GM18867 (cell line): ENCODE measurements around the gene CYB561D1.

Experiments
- ATAC-seq: cut with Tn5 transposase; IDR thresholded peaks from one replicate; pipeline ENCODE4 v1.9.1; 2021; ENCODE audit warnings: mild to moderate bottlenecking, moderate library complexity; ENCODE audit not compliant: unreplicated experiment

Gene CYB561D1

DNA sequence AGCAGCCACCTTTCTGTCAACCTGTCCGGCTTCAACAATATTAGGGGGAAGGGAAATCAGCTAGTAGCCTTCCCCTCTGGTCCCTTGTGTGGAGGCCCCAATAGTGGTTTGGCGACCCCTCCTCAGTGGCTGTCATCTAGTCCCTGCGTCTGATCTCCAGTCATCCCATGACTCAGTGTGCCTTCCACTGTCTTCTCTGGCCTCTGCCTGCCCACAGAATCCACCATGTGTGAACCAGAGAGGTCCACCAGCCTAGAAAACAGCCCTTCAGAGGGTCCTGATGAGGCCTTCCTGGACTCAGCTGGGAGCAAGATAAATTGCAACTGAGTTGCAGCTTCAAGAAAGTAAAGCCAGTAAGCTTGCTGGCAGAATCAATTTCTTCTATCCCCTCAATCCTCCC, 14.0 kb upstream of the CYB561D1 start:
- no peak for ATAC-seq

DNA sequence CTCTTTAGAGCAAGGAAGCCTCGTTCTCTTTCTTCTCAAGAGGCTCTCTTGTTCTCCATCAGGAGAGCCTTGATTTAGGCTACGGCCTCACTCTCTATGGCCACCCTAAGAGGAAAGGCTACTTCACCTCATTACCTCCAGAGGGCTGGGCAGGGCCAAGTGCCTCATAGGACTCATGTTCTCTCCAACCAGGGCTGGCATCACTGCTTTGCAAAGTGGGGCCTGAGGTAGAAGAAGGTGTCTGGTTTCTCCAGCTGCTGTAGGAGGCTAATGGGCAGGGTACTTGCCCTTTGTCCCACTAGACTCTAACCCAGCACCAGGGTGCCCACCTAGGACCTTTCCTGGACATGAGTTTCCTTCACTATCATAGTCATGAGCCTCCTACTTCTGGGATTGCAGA, 12.2 kb upstream of the CYB561D1 start:
- no peak for ATAC-seq

DNA sequence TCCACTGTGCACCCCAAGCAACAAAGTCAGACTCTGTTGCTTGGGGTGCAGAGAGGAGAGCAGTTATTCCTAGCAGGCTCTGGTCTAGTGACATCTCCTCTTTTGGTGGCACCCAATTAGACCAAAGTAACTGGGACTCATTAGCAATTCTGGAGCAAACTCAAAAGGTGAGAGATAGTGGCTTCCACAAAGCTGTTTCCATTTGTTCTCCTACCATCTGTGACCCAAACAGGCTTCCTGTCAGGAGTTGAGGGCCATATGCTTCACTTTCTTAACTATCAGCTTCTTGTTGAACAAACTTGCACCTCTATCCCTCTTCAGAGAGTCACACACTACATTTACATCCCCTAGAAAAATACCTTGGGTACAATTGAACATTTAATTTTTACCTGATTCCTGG, 11.7 kb upstream of the CYB561D1 start:
- ATAC-seq = no peak

DNA sequence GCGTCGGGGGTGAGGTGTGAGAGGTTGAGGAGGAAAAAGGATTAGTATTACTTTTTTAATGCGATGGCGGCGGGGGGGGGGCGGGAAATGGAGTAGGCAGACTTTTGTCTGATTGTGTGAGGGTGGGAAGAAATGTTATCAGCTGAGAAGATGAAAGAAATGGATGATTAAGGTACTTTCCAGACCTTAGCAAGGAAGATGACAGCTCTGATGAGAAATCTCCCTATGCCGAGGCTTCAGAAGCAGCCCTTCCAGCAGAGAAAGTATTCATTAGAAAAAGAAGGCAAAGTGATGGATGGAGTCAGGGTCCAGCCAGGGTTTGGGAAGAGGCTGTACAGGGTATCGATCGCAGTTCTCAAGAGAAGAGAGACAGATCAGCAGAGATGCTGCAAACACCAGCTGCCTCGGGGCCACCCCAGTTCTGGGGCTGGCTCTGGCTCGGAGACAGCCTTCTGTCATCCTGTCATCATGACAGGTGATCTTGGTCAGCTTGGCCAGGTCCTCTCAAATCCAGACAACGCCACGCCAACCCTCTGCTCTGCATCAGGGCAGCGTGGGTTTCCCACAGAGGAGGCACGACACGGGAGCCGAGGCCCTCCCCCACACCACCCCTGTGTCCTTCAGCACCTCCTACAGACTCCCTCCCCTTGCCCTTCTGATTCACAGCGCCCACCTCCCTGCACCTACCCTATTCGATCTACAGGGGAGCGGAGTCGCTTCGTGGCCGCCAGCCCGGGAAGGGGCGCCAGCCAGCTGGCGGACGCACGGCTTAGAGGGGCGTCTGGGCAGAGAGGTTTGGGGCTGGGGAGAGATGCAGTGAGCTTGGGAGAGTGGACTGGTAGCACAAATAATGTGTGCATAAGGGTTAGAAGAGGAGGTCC, 10.9 kb upstream of the CYB561D1 start:
- peak; percentile 14 for ATAC-seq

DNA sequence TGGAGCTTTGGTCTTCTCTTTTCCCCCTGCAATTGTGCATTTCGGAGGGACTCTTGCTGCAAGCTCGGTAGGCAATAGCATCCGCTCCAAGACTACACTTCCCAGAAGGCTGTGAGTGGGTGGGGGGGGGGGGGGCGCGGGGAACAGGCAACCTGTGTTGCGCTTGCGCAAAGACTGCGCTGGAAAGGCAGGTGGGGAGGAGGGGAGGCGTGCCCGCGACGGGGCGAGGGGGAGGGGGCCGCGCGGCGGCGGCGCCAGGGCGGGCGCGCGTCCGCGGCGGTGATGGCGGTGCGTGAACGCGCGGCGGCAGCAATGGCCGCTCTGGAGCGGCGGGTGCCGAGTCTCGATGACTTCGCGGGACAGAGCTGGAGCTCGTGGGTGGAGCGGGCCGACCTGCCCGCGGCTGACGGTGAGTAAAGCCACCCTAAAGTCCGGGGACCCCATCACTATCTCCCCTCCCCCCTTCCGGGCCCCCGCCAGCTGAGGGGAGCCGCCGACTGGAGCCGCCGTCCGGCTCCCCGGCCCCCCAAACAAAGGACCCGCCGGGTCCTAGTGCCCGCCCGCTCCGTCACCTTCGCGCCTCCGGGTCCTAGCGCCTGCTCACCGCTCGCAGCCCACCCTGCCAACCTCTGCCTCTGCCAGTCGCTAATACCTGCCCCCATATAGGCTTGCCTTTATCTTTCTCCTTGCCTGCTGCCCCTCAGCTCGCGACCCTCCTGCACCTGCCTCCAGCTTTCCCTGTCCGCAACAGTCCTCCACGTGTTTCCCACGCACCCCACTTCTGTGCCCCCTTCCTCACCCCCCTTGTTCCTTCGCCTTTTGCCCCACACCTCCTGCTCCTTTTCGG, 10.0 kb upstream of the CYB561D1 start, which contains the start of gene ATXN7L2:
Gene ATXN7L2 (plus strand): TSS at position 234 of the 847 bp plus-strand sequence. CDS start 49 bp downstream, at position 283.
- ATAC-seq = peak; percentile 82

DNA sequence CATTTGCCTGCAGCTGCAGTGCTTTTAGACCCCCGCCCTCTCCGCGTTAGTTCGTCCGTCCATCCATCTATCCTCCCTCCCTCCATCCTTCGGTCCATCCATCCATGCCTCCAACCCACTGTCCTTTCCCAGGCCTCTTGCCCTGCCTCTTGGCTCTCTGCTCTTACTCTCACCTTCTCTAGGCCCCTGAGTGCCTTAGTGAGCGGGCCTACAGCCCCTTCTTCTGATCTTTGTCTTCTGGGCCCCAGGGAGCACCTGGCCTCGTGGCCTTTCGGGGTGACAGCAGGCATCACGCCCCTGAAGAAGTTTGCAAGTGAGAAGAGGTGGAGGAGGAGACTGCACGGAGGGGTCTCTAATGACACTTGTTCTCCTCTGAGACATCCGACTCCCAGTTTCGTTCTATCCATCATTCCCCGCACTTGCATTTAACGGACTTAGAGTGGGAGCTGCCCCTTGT, 9.3 kb upstream of the CYB561D1 start:
- no peak for ATAC-seq

DNA sequence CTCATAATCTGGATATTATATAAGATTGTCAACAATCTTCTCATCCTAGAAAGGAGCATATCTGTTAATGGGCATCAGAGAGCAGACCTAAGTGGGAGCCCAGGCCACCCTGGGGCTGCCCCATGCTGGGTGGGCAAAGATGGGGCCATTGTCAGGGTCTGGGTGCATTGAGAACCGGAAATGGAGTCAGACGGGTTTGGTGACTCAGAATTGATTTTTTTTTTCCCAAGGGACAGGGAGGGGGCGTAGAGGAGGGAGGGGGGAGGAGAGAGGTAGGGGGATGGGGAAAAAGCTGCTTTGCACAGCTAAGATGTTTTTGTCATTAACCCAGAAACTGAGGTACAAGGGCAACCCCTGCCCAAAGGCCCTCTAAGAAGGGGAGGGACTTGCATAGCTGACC, 8.9 kb upstream of the CYB561D1 start:
- ATAC-seq = no peak

DNA sequence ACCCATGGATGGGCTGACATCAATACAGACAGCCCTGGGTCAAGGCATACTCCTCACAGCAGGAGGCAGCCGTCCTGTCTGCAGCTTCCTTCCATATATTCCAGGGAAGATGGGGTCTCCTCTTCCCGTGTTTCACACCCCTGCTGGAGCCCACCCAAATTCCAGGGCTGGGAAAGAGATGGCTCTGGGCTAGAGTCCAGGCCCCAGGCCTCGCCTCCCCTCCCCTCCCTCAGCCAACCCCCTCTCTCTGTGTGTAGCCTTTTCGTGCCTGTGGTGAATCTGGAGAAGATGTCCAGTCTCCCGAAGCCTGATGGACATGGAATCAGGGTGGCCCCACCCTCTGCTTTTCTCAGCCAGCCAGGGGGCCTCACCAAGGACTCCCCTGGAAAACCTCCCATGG, 6.6 kb upstream of the CYB561D1 start:
- no peak for ATAC-seq

DNA sequence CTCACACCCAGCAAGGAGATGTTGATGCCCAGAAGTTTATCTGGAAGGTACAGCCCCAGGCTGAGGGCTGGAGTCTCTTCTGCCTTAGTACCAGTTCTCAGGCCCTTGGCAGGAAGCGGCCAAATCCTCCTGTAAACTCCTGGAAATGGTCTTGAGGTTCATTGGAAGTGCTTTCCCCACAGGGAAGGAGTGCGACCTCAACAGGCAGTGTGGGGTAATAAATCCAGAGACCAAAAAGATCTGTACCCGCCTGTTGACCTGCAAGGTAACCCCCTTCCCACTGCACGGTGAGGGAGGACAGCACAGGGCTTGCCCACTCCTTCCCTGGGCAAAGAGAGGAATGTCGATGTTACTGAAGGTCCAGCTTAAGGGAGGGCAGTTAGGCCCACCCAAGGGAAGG, 5.7 kb upstream of the CYB561D1 start:
- no peak for ATAC-seq

DNA sequence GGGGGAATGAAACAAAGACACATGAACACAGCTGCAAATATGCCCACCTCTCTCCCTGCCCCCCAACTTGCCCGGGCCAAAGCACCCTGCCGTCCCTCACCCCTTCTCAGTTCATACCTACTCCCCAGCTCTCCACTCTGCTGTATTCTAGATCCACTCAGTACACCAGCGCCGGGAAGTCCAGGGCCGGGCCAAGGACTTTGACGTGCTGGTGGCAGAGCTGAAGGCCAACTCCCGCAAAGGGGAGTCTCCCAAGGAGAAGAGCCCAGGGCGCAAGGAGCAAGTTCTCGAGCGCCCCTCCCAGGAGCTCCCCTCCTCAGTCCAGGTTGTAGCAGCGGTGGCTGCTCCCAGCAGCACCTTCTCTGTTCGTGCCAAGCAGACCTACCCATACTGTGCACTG, 5.2 kb upstream of the CYB561D1 start:
- ATAC-seq = no peak

DNA sequence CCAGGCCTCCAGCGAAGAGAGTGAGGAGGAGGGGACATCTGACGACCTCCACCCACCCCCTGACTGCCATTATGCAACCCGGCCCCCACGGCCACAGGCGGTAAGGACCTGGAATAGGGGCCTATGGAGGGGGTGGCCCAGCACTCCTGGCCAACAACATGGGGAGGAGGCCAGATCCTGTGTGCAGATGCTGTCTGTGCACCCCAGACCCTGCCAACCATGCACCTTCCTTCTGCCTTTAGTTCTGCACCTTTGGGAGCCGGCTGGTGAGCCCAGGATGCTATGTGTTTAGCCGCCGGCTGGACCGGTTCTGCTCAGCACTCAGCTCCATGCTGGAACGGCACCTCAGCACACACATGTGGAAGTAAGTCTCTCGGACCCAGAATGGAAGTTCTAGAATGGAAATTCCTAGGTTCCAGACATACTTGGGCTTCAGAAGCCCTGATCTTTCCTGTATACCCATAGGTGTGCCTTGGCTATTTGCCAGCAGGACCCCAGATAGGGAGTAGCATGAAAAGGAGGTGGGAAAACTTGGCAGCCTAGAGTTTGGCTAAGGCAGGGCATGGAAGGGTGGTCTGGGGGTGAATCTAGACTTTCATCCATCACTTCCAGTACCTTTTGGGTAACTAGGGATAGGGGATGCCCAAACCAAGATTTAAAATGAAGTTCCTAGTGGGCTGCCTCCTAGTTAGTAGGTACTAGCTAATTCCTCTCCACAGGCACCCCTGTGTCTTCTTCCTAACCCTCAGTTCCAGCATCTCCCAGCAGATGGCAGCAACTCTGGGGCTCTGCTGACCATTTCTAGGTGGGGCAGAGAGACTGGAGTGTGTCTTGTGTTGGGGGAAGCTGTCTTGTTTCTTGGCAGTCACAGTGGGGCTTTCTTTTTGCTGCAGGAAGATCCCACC, 3.6 kb upstream of the CYB561D1 start:
- ATAC-seq = peak; percentile 32

DNA sequence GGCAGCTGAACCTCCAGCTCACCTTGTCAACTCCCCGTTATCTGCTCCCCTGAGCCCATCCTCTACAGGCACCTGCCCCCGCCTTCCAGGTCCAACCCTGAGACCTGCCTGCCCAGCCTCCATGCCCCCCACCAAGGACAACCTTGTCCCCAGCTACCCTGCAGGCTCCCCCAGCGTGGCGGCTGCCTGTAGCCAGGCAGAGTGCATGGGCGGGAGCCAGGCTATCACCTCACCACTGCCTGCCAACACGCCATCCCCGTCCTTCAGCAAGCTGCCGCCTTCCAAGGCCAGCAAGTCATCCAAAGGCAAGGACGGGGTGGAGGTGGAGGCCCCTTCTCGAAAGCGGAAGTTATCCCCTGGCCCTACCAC, 3.0 kb upstream of the CYB561D1 start:
- no peak for ATAC-seq

DNA sequence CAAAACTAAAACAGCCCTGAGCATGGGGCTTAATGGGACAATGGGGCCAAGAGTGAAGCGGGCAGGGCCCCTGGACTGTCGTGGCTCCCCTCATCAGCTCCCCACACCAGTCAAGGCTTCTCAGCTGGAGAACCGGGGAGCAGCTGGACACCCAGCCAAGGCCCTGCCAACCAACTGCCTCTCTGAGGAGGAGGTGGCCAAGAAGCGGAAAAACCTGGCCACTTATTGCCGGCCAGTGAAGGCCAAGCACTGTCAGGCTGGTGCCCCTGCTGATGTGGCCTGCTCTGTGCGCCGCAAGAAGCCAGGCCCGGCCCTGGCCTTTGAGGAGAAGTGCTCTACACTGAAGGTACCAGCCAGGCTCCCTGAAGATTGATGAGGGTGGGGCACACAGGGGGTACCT, 2.5 kb upstream of the CYB561D1 start:
- no peak for ATAC-seq

DNA sequence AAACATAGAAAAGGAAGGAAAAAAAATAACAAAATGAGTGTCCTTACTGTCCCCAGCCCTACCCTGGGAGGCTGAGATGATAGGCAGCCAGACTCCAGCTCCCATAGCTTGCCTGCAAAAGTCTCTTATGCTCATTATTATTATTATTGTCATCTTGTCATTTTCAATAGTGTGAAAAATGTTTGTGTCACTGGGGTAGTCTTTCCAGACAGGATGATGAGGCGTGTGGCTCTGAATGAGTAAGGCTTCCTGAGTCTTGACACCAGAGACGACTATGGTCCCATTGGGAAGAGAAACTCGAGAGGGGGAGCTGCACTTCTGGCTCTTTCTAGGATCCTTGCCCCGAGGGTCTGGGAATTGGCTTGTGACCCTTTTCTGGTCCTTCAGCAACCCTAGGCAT, 1.1 kb upstream of the CYB561D1 start:
- ATAC-seq = no peak

DNA sequence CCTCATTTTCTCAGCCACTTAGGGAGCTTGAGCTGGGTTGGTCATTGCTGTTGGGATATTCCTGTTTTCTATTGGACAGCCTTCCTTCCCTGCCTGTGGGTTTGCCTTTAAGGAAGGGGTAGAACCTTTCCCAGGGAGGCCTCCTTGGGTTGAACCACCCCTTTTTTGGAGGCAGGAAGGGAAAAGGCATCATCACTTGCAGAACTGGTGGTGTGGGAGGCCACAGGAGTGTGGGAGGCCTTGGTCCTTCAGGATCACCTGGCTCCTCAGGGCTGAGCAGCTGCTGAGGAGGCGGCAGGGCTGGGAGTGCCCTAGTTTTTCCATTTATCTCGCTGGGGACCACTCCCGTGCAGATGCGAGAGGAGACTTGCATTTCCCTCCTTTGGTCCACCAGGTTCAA, 667 bp upstream of the CYB561D1 start:
- ATAC-seq = no peak

DNA sequence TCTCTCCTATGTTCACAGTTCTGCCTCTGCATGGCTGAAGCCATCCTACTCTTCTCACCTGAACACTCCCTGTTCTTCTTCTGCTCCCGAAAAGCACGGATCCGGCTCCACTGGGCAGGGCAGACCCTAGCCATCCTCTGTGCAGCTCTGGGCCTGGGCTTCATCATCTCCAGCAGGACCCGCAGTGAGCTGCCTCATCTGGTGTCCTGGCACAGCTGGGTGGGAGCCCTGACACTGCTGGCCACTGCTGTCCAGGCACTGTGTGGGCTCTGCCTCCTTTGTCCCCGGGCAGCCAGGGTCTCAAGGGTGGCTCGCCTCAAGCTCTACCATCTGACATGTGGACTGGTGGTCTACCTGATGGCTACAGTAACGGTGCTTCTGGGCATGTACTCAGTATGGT, 1.8 kb downstream of the CYB561D1 start:
- no peak for ATAC-seq

DNA sequence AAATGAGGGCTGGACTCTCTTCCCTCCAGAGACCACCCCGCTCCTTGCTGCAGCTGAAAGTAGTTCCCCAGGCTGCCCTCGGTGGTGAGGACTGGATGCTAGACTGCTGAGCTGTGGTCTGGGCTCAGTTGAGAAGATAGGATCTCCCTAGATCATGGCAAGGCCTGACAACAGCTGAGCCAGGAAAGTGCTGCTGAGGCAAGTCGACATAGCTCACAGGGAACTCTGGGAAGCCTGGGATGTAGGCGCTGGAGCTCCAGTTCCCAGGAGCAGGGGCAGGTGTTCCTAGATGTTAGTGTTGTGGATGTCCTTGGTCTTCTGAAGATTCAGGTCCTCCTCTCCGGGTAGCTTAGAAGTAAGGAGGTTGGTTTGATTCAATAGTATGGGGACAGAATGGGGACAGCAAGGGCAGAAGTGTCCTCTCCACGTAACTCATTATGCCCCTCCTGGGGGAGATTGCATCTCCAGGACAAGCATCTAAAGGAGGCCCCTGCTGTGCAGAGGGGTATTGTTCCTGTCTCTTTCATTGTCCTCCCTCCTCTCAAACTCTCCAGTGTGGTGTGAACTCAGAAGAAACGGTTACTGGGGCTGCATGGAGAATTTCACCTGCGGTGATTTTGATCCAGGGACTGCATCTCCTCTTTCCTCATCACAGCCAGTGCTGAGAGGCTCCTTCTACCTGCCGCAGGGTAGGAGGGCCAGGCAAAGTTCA, 3.7 kb downstream of the CYB561D1 start:
- ATAC-seq = no peak

DNA sequence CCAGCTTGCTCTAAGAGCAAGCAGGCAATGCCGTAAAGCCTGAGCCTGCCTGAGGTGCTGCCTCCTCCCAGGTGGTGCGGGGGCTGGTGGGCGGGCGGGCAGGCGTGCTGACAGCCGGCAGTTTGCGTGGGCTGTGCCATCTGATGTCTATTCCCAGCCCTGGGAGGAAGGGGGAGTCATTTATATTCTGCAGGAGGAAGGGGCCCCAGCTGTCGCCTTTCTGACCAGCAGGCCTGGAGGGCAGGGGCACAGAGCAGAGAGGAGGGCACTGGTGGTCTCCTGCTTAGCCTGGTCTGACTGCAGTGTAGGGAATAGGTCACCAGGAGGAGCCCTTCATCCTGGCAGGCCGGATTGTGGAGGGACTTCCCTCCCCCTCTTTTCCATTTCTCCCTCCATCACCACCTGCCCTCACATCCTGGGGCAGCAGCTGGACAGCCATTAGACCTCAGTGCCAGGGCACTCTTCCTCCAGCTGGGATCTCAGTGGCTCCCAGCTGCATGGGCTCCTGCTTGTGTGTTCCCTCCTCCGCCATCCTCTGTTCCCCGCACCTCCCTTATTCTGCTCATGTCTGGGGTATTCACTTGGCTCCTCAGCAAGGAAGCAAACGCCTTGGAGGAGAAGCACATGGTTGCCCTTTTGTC, 4.4 kb downstream of the CYB561D1 start:
- no peak for ATAC-seq

DNA sequence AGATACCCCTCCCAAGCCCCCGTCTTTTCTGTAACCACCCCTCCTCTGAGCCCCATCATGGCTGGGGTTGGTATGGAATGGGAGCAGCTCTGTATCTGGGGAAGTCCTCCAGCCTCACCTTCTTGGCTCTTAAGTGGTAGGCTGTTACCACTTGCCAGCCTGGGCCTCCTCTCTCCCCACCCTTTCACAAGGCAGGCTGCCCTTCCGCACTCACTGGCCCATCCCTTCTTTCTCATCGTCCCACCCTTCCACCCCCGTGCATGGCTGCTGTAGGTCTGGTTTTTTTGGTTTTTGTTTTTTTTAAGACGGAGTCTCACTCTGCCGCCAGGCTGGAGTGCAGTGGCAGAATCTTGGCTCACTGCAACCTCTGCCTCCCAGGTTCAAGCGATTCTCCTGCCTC, 5.2 kb downstream of the CYB561D1 start:
- no peak for ATAC-seq
